HG02759 (cell line): ENCODE results near the gene LRP1-AS.

Experiments used
- ATAC-seq: cut with Tn5 transposase; IDR thresholded peaks from one replicate; pipeline ENCODE4 v1.9.1; 2021; ENCODE audit warnings: mild to moderate bottlenecking, moderate library complexity; ENCODE audit not compliant: unreplicated experiment

The LRP1-AS gene

DNA sequence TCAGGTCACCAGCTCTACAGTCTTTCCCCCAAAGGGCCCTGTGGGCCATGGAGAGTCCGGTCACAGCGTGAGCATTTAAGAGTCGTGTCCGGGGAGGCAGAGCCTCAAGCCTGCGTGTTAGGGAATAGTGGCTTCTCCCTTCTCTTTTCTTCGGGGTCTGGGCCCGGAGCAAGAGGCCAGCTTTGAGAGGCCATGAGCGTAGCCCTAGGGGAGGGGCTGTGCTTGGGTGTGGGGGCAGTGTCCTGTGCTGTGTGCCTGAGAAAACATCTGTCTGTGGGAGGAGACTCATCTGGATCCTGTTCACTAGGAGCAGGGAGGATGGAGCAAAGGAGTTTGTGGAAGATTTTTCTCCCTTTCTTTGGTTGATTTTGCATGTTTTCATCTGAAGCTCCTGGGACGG lies 5.3 kb downstream of the LRP1-AS start:
- ATAC-seq: no peak

DNA sequence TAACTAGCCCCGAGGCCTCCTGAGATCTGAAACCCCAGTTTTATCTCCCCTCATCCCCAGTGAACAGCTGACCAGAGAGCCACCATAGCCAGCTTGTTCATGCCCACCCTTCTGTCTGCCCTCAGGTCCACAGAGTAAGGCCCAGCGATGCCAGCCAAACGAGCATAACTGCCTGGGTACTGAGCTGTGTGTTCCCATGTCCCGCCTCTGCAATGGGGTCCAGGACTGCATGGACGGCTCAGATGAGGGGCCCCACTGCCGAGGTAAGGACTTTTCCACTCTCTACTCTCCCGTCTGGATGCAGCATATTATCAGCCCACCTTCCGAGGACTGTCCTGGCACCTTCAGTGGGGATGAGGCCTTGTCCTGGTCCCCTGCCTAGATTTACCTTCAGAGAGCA lies 6.2 kb downstream of the LRP1-AS start:
- ATAC-seq: no peak

DNA sequence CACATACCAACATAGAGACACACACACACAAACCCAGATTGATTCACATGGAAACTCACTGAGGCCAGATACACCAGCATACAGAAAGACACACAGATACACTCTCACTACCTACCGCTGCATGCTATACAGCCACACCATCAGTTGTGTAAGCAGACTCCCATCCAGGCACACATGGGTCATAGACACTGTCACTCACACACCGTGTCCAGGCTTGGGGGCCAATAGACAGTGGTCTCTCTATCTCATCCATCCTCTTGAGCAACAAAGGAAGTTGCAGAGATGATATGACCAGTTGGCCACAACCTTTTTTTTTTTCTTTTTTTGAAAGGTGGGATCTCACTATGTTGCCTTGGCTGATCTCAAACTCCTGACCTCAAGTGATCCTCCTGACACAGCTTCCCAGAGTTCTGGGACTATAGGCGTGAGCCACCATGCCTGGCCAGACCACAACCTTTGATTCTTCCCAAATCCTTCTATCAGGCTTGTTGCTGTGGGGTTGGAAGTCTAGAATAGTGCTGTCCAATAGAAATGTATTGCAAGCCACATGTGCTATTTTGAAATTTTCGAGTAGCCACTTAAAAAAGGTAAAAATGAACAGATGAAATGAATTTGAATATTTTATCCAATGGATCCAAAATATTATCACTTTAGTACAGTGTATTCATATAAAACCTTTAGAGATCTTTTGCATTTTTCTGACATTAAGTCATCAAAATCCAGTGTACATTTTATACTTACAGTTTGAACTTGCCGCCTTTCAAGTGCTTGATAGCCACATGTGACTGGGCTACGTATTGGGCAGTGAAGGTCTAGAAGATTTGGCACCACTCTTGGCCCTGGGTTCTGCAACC lies 7.4 kb downstream of the LRP1-AS start:
- no peak for ATAC-seq

DNA sequence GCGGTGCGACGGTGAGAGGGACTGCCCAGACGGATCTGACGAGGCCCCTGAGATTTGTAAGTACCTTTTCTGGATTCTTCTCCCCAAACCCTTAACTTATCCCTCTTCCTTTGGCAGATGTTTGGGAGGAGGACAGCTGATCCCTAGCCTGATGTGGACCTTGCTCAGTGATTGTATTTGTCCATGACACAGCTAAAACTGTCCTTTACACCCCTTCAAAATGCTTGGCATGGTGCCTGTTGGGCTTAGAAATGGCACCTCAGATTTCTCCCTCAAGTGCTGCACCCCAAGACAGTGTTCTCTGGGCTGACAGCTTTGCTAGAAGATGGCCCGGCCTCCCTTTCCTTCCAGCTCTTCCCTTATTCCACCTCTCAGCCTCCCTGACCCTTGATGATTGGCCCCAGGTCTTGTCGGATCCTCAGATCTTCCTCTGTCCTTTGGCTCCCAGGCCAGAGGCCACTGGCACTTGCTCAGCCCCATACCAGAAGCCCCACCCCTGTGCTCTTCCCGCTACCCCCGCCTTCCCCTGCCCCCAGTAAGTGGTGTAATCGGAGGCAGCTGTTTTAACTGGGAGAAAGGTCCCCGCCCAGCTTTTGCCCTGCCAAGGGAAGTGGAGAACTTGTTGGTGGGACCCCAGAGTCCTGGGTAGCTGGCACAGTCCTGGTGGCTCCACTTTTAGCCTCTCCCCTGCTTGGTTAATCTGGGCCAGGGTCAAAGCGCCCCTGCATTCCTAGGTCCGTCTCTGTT lies 8.7 kb downstream of the LRP1-AS start:
- ATAC-seq: no peak

DNA sequence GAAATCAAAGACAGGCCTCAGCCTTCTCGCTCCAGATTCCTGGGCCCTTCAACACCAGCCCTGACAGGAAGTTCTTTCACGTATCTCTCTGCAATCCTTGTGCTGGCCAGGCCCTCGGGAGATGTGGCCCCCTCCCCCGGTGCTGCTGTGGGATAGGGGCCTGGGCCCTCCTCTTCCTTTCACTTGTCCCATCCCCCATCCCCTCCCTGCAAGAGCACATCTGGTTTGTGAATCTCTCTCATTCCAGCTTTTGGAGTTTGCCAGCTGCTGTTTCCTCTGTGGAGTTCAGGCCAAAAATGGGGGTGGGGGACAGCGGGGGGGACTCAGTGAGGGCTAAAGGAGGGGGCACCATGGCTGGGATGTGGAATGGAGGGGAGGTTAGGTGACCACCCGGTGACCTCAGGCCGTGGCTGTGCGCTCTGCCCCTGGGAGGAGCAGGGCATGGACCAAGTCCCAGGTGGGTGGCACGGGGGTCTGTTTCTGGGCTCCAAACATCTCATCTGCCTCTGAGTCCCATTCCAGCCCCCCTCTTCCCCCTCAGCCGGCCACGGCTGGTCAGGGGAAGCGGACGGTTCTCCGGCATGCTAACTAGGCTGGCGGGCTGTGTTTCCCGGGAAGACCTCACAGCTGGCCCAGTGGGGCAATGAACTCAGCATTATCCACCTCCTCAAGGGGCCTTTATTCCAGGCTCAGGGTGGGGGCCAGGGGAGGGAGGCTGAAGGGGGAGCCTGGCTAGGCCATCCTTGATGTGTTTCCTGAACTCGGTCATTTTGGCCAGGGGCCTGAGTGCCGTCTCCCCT lies 11.7 kb downstream of the LRP1-AS start:
- ATAC-seq: no peak

DNA sequence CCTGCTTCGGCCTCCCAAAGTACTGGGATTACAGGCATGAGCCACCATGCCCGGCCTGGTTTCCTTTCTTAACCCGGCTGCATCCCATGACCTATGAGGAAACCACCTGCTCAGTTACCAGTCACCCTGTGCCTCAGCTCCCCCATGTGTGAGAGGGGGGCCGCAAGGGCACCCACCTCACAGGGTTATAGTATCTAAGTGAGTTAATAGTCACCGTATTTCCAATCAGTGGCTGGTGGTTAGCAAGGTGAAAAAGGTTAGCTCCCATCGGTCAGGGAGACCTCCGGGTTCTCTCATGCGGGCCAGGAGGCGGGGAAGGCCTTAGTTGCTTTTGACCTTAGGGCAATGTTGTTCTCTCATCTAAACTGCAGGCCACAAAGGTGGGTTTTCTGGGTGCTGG lies 12.5 kb downstream of the LRP1-AS start:
- ATAC-seq: no peak

DNA sequence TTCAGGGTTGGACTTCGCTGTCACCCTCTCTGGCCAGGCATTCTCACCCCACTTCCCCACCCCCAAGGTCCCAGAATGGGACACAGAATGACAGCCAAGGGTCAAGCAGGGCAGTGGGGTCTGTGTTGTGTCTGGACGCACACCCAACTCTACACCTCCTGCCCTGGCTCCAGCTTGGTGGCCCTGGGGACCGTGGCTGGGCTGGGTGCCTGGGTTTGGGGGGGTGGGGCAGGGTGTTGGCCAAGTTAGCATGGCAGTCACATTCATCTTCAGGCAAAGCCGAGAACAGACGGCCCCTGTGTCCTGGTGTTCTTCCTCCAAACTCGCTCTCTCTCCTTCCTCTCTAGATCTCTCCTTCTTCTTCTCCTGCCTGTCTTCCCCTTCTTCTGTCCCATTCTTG lies 13.5 kb downstream of the LRP1-AS start:
- no peak for ATAC-seq

DNA sequence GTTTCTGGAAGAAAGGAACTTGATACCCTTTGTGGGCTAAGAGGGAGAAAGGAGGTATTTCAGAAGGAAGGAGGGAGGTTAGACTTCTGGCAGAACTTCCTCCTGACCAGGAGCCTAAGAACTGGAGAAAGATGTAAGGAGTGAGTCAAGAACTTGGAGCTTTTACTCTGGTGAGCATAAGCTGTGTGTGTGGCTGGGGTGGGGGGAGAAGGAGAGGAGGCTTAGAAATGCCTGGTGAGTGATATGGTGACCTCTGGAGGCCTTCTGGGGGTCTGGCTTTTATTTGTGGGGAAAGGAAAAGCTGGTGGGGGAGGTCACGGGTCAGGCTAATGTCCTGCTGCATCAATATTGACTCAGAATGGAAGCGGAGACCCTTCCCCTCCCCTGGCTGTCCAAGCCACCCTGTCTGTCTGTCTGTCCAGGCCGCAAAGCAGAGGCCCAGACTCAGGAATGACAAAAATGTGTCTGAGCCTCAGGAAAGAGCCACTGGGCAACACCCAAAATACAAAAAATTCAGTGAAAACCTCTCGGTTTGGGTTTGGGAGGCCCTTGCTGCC lies 14.3 kb downstream of the LRP1-AS start:
- ATAC-seq: no peak

DNA sequence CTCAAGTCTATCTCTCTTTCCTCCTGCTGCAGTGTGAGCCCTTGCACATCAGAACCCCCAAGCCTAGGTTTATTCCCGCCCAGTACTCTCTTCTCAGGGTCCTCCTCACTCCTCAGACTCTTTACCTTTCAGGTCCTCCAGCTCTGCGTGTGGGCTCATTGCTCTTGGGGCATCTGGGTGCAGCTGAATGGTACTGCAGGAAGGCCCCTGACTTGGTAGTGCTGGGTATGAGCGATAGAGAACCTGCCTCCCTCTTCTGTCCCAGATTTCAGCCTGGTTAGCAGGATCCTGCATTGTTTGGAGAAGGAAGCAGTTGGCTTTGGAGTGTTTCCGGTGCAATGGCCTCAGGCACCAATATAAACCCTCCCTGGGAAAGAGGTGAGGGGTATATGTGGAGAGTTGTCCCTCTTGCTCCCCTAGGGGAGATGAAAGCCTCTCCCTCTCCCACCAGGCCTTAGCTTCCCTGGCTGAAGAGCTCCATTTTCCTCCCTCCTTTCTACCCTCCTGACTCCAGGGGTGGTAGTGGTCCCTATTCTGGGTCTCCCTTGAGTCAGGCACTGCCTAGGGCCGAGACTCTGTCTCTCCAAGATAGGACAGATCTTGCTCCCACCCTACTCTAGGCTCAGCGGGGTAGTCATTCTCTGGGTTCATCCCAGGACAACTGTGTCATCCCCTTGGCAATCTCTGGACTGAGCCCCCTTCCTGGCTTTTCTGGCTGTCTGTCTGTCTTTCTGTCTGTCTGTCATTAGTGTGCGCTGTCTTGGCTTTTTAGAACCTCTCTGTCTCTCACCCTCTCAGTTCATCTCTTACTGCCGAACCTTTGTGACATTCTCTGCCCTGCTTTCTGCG lies 15.3 kb downstream of the LRP1-AS start:
- ATAC-seq: no peak

DNA sequence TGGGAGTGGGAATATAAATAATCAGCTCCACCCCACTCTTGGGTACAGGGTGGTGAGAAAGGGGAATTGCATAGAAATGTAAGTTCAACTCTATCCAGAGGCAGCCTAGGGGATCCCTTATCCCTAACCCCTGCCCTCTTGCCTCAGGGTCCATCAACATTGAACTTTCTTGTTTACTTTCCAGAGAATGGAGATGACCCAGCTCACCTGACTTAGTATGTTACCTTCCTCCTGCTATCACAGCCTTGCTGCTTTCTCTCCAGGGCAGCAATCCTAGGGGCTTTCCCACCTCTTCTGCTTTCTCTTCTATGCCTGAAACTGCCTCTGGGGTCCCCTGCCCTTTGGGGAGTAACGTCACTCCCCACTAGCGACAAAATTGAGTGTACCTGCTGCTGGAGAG lies 16.5 kb downstream of the LRP1-AS start:
- no peak for ATAC-seq

DNA sequence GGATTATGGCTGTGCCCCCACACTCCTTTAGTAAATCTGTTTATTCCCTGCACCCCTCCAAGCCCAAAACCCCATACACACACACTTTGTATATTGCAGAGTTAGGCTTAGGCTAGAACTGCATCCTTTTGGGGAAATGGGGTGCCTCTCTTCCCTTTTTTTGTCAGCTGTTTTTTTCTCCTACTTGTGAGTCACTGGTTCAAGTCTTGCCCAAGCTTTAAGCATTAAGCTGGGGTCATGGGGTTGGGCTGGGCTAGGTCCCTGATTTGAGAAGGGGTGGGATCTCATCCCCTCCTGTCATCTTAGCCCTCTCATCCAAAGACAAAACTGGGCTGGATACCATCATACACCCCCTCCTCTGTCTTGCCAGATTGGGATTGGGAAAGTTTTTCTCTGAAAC lies 17.5 kb downstream of the LRP1-AS start:
- ATAC-seq: no peak

DNA sequence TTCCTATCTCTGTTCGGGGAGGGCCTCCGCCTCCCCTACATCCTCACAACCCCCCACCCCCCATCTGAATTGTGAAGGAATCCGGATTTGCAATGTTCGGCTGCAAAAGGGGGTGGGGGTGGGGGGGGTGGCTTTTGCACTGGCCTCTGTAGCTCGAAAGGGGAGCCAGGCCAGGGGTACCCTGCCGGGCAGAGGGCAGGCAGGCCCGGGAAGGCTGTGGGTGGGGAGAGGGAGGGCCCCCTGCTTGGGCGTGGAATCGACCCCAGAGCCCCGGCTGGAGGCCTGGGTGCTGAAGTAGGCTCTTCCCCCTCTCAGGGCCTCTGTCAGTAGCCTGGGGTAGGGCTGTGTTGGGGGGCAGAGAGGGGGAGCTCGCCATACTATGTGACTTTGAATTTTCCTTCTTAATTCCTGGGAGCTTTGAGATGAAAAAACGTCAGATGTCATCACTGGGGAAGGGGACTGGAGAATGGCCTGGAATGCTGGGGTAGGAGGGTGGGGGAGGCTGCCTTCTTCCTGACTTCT lies 18.0 kb downstream of the LRP1-AS start:
- ATAC-seq: no peak

DNA sequence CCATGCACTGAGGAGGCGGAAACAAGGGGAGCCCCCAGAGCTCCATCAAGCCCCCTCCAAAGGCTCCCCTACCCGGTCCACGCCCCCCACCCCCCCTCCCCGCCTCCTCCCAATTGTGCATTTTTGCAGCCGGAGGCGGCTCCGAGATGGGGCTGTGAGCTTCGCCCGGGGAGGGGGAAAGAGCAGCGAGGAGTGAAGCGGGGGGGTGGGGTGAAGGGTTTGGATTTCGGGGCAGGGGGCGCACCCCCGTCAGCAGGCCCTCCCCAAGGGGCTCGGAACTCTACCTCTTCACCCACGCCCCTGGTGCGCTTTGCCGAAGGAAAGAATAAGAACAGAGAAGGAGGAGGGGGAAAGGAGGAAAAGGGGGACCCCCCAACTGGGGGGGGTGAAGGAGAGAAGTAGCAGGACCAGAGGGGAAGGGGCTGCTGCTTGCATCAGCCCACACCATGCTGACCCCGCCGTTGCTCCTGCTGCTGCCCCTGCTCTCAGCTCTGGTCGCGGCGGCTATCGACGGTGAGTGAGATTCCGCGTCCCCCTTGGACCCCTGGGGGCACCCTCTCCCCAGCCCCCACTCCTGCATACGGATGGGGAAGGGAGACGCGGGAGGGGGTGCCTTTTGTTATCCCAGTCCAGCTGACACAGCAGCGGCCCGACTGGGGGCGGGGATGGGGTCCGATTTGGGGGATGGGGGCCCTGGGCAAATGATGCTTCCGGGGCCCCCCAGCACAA lies 18.7 kb downstream of the LRP1-AS start:
- ATAC-seq: no peak

DNA sequence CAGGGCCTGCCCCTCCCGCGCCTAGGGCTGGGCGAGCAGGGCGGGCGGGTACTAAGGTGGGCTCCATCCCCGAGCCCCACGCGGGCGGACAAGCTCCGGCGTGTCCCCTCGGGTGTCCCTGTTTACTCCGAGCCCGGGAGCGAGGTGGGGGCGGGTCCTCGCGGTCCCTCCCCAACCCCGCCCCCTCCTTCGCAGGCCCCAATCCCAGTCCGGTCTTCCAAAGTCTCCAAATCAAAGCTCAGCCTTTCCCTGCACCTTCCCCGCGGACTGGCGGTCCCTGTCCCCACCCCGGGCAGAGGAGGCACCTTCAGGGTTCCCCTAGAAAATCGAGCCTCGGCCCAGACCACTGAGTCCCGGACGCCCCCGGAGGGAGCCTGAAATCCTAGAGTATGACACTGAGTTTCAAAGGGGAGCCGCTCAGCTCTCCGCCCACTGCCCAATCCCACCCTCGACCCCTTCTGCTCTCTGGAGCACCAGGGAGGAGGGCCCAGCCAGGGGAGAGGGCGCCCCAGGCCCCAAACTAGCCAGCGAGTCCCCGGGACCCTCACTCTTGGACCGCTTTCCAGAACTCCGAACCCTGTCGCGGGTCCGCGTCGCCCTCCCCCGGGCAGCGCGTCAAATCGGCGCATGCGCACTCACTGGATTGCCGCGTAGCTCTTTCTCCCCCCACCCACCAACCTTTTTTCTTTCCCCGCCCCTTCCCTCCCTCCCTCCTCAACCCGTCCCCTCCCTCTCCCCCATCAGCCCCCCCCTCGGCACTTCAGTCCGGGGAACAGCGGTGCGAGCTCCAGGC lies 19.5 kb downstream of the LRP1-AS start, which contains the start of gene LRP1:
LRP1 (plus strand) TSS at position 758 of the 793 bp plus-strand sequence. CDS start 482 bp downstream, outside the sequence.
- ATAC-seq: no peak

DNA sequence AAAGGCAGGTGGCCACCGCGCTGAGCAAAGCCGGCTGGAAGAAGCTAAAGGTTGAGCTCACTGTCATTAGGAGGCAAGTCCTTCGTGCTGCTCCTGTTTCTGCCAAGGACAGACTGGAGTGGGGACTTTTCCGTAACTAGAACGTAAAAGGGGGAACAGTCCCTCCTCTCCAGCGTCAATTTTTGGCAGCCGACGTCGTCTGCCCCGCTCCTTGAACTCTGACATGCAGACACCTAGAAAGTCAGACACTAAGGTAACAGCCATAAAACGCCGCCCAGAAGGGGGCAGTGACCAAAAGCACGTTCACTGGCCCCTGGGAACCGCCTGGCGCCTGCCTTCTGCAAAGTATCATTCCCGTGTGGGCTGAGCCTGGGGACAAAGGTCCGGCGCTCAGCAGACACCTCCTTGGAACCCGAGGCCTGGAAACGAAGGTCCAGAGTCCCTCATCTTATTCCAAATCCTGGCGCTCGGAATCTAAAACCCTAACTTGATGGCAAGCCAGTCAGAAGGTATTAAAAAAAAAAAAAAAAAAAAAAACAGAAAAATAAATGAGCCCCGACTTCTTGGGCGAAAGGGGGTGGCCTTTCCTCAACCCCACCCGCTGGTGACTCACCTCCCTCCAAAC lies 20.2 kb downstream of the LRP1-AS start:
- no peak for ATAC-seq

DNA sequence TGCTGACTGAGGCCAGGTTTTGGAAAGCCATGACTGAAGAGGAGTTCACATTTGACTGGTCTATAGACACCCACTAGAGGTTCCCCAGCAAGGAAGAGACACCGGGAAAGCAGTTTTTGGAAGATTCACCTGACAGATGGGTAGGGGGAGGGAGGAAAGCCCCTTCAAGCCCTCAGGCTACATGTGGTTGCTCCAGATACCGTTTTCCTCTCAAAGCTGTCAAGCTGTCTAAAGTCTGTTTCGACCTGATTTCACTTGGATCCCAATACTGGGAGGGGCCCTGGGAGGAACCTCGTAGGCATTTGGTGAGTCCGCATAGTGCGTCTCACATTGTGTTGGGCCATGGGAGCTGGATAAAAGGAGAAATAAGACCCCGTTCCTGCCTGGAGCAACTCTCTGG lies 20.9 kb downstream of the LRP1-AS start:
- ATAC-seq: no peak

DNA sequence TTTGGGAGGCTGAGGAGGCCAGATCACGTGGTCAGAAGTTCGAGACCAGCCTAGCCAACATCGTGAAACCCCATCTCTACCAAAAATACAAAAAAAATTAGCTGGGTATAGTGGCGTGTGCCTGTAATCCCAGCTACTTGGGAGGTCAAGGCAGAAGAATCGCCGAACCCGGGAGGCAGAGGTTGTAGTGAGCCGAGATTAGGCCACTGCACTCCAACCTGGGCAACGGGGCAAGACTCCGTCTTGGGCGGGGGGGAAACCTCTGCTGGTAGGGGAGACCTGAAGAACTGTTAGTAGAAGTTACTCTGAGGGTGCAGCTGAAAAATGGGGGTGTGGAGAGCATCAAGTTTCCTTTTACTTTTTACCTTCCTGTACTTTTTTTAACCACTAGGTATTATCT lies 21.4 kb downstream of the LRP1-AS start:
- no peak for ATAC-seq

DNA sequence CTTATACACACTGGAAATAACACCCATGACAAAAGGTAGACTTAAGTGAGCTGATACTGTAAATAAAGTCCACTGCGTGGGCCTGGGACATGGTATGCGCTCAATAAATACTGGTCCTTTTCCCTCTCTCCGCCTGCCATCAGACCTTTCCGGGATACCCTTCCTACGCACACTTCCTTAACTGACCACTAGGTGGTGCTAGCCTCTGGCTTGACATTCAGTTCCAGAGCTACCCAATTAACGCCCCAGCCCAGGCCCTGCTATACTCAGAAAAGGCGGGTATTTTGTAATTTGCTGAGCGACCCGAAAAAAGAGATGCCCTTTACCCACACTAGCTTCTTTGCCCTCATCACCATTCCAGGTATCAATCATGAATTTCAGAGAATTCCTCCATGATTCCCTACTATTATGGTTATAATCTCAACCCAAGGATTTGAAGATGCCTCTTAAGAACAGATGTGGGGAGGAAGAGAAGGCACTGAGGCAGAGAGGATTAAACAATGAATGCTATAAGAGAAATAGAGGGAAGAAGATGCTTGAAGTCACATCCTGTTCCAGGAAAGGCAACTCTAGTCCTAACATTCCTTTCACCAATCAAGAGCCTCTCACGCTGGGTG lies 23.1 kb downstream of the LRP1-AS start:
- ATAC-seq: peak; percentile 44
